HG03097 (cell line): ENCODE results near the gene SIRT2.
"Not testable (repeated sequence)": the region's sequence is repeated elsewhere in the genome, so short reads cannot be mapped to it uniquely, and the experiment has no call there.

Experiments
- ATAC-seq: cut with Tn5 transposase; IDR thresholded peaks from one replicate; pipeline ENCODE4 v1.9.1; 2021; ENCODE audit not compliant: unreplicated experiment, low FRiP score

The SIRT2 gene

DNA sequence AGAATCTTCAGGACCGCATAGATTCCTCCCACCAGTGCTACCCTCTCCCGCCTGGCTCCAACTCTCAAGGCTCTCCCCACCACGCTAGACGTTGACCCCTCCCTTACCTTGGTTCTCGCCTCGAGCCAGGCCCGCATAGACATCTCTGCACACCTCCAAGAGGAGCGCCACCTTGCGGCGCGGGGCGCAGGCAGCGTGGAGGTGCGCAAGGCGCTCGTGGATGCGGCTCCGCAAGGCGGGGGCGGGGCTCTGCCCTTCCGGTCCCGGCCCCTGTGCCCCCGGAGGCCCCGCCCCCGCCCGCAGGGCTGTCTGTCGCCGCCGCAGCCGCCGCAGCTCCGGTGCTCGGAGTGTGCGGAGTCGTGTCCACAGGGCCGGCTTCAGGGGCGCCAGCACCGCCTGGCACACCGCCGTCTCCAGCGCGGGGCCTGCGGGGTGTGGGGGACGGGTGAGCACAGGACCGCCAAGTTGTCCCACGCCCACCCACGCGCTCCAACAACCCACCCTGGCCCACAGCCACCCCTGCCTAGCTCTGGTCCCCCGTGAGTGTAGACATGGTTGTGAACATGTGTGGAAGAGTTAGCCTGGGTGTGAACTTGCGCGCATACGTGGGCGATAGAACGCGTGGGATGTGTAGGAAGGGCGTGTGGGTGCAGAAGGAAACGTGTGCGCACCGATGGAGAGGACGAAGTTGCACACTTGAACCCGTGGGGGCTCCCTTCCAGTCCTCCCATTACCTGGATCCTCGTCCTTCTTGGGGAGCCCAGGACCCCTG, 29.4 kb downstream of the SIRT2 start:
- peak; percentile 56 for ATAC-seq

DNA sequence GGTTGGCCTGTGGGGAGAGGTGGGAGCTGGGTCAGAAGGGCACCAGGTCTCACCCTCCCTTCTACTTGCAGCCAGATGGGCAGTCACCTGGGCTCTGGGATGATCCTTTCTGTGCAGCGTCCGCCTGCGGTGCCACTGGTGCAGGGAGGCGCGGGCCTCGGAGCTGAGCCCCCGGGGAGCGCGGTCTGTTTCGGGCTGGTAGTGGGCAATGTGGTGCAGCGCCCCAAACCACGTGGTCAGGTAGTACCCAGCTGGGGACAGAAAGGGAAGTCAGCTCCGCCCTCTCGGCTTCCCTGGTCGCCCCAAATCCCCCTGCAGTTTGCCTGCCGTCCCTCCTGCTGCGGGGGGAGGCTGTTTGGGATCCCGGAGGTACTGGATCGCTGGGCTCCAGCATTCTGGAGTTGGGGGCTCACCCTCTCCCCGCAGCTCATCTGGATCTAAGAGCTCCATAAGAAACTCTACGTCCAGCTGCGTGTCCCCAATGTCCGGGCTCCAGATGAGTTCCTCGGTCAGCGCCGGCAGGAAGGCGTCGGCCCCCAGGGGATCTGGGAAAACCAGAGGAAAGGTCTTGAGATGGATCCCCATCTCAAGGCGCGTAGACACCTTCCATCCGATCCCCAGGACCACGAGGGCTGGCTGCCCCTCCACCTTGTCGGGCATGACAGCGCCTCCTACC, 30.1 kb downstream of the SIRT2 start:
- peak; percentile 15 for ATAC-seq

DNA sequence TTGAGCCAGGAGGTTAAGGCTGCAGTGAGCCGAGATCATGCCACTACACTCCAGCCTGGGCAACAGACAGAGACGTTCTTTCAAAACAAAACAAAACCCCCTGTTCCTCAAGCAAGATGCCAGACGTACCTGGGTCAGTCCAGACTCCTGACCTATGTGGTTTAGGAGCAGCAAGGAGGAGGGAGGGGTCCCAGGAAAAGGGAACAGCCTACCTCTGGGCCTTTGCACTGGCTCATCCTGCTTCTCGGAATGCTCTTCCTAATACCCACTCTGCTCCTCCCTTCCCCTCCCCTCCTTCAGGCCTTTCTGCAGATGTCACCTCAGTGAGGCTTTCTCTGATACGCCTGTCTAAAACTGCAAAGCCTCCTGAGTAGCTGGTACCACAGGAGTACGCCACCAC, 30.9 kb downstream of the SIRT2 start:
- no peak for ATAC-seq

- no peak for ATAC-seq
Observed at GRCh38 chr19:38867171-38867780, 32.1 kb downstream of the SIRT2 start.

- no peak for ATAC-seq
Observed at GRCh38 chr19:38862321-38863059, 36.9 kb downstream of the SIRT2 start.

DNA sequence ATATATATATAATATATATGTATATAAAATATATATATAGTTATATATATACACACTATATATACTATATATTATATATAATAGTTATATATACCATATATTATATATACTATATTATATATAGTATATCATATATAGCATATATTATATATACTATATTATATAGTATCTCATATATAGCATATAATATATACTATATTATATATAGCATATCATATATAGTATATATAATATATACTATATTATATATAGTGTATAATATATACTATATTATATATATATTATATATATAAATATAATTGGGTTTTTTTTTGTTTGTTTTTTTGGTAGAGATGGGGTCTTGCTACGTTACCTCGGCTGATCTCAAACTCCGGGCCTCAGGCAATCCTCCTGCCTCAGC, 38.0 kb downstream of the SIRT2 start:
- ATAC-seq: no peak

GRCh38 chr19:38859631-38860204, 39.7 kb downstream of the SIRT2 start:
- not testable (repeated sequence) for ATAC-seq

- ATAC-seq: no peak
Observed at GRCh38 chr19:38856813-38857212, 42.6 kb downstream of the SIRT2 start.

GRCh38 chr19:38855751-38856150, 43.7 kb downstream of the SIRT2 start:
- not testable (repeated sequence) for ATAC-seq

- ATAC-seq: not testable (repeated sequence)
Observed at GRCh38 chr19:38854961-38855360, 44.5 kb downstream of the SIRT2 start.

DNA sequence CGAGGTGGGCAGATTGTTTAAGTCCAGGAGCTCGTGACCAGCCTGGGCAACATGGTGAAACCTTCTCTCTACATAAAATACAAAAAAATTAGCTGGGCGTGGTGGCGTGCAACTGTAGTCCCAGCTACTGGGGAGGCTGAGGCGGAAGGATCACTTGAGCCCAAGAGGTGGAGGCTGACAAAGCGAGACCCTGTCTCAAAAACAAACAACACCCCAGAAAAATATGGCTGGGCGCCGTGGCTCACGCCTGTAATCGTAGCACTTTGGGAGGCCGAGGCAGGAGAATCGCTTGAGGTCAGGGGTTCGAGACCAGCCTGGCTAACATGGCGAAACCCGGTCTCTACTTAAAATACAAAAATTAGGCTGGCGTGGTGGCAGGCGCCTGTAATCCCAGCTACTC, 46.2 kb downstream of the SIRT2 start:
- ATAC-seq: no peak

- no peak for ATAC-seq
Observed at GRCh38 chr19:38852231-38853044, 47.0 kb downstream of the SIRT2 start.

- peak; percentile 16 for ATAC-seq
Observed at GRCh38 chr19:38851622-38852230, 47.7 kb downstream of the SIRT2 start.

GRCh38 chr19:38850976-38851621, 48.3 kb downstream of the SIRT2 start:
- ATAC-seq: no peak

DNA sequence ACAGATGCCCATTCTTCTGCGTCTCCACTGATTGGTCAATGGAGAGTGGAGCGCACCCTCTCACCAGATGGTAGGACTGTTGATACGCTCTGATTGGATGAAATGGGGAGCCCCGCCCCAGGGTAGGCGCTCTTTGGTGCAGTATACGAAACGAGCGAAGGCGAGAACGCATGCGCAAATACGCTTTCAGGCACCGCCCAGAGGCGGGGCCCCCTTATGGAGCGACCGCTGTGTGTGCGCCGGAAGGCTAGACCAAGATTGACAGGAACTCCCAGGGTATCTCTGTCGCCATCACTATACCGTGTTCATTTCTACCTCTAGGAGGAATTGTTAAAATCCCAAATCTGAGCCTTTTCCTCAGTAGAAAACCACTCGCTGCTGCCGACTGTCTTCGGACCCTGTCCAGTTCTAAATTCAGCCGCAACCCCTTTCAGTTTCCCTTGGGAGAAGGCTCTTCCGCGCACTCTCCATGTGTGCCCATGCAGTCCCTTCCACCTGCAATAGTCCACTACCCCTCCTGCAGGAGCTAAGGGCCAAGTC, 48.9 kb downstream of the SIRT2 start:
- peak; percentile 64 for ATAC-seq

- ATAC-seq: peak; percentile 53
Observed at GRCh38 chr19:38849860-38850435, 49.5 kb downstream of the SIRT2 start, which contains the start of gene HNRNPL. TSS of gene HNRNPL (minus strand) at chr19:38849986. CDS start at chr19:38849966, 20 bp downstream.

GRCh38 chr19:38849147-38849859, 50.1 kb downstream of the SIRT2 start:
- peak; percentile 18 for ATAC-seq
